ENCODE data around the gene GCLC.

GRCh38 chr6:53447865-53448264 lies 97.0 kb downstream of the GCLC start:
- no peak for TF ChIP-seq ZNF214 (tag by site-specific recombination; IDR thresholded peaks at IDR 0.05; ENCODE audit: borderline replicate concordance)
- no peak for TF ChIP-seq CTCF (tag by site-specific recombination; IDR thresholded peaks at IDR 0.05)
- no peak for TF ChIP-seq REST (tag by site-specific recombination; IDR thresholded peaks at IDR 0.05)
- TF ChIP-seq ZNF121 (tag by site-specific recombination; IDR thresholded peaks at IDR 0.05), result no peak
- no peak for TF ChIP-seq ZNF529 (tag by site-specific recombination; IDR thresholded peaks at IDR 0.05; ENCODE audit: insufficient replicate concordance)
- TF ChIP-seq ZNF274 (IDR thresholded peaks at IDR 0.05; ENCODE audit: low read length), result no peak
- TF ChIP-seq ZNF274 (tag by site-specific recombination; IDR thresholded peaks at IDR 0.05; ENCODE audit: borderline replicate concordance), result no peak
- no peak for TF ChIP-seq YY1 (tag by site-specific recombination; IDR thresholded peaks at IDR 0.05)
- no peak for TF ChIP-seq ZNF26 (tag by site-specific recombination; IDR thresholded peaks at IDR 0.05)
- TF ChIP-seq PBX3 (CRISPR knock-in tag; IDR thresholded peaks at IDR 0.05), result no peak
- TF ChIP-seq ZBTB1 (tag by site-specific recombination; IDR thresholded peaks at IDR 0.05), result no peak
- no peak for TF ChIP-seq ZNF416 (tag by site-specific recombination; IDR thresholded peaks at IDR 0.05)
